ENCODE measurements around the gene ZNF587B.
"Not testable (repeated sequence)": the region's sequence is repeated elsewhere in the genome, so short reads cannot be mapped to it uniquely, and the experiment has no call there.

- TF ChIP-seq YY1 (IDR thresholded peaks at IDR 0.05; ENCODE audit: insufficient read depth, insufficient read length); ZNF274 (IDR thresholded peaks at IDR 0.05; ENCODE audit: low read depth, low read length): not testable (repeated sequence)
Observed at GRCh38 chr19:57838622-57839191, 8.6 kb downstream of the ZNF587B start.

All from NT2/D1 (cell line).